PFSK-1 (cell line): ENCODE results near the gene MCCD1.

Experiments
- FOXP2 ChIP-seq: optimal IDR thresholded peaks from 2 replicates; pipeline ENCODE3; 2011; ENCODE audit warnings: borderline replicate concordance, control low read depth, inconsistent platforms; ENCODE audit not compliant: insufficient read depth; ENCODE audit errors: extremely low read length, extremely low read depth
- POLR2AphosphoS5 ChIP-seq: IDR thresholded peaks from 2 replicates; pipeline ENCODE4 v1.6.1; 2012; ENCODE audit warnings: low read depth, mild to moderate bottlenecking, control low read depth, low read length, moderate library complexity
- REST ChIP-seq, 2 experiments: IDR thresholded peaks; 2 replicates each; pipeline versions ENCODE4 v1.6.1 to v1.8.0; 2011 to 2012; ENCODE audit warnings: low read depth in 2 of 2, low read length in 2 of 2, control low read depth in 1 of 2, inconsistent platforms in 1 of 2, mild to moderate bottlenecking in 1 of 2, moderate library complexity in 1 of 2; ENCODE audit not compliant: insufficient read depth in 1 of 2
- SIN3A ChIP-seq: IDR thresholded peaks from 2 replicates; pipeline ENCODE4 v1.6.1; 2012; ENCODE audit warnings: mild to moderate bottlenecking, low read length, moderate library complexity, borderline replicate concordance; ENCODE audit not compliant: insufficient read depth
- TAF1 ChIP-seq: IDR thresholded peaks from 2 replicates; pipeline ENCODE4 v1.6.1; 2012; ENCODE audit warnings: low read length, control low read depth, borderline replicate concordance; ENCODE audit not compliant: insufficient read depth

MCCD1 gene

DNA sequence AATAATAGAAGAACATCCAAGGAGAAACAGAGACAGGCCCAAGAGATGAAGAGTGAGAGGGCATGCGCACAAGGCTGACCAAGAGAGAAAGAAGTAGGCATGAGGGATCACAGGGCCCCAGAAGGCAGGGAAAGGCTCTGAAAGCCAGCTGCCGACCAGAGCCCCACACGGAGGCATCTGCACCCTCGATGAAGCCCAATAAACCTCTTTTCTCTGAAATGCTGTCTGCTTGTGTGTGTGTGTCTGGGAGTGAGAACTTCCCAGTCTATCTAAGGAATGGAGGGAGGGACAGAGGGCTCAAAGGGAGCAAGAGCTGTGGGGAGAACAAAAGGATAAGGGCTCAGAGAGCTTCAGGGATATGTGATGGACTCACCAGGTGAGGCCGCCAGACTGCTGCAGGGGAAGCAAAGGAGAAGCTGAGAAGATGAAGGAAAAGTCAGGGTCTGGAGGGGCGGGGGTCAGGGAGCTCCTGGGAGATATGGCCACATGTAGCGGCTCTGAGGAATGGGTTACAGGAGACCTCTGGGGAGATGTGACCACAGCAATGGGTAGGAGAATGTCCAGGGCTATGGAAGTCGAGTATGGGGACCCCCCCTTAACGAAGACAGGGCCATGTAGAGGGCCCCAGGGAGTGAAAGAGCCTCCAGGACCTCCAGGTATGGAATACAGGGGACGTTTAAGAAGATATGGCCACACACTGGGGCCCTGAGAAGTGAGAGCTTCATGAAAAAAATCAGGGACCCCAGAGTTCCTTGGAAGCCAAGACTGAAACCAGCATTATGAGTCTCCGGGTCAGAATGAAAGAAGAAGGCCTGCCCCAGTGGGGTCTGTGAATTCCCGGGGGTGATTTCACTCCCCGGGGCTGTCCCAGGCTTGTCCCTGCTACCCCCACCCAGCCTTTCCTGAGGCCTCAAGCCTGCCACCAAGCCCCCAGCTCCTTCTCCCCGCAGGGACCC is 45.6 kb downstream of the MCCD1 start:
- TF ChIP-seq FOXP2 = no peak
- no peak for TF ChIP-seq SIN3A
- TF ChIP-seq TAF1 = no peak
- TF ChIP-seq REST (IDR thresholded peaks at IDR 0.05; ENCODE audit: insufficient read depth in 1 of 2, low read depth in 2 of 2, low read length in 2 of 2) = no peak
- no peak for TF ChIP-seq POLR2AphosphoS5

GRCh38 chr6:31575335-31575901 is 46.7 kb downstream of the MCCD1 start, which contains the start of gene TNF:
Gene TNF, plus strand, starts transcription at chr6:31575565. Its CDS starts 177 bp downstream, at chr6:31575742.
- no peak for TF ChIP-seq FOXP2
- TF ChIP-seq REST (IDR thresholded peaks at IDR 0.05; ENCODE audit: insufficient read depth in 1 of 2, low read depth in 2 of 2, low read length in 2 of 2) = no peak
- TF ChIP-seq TAF1 = no peak
- no peak for TF ChIP-seq SIN3A
- TF ChIP-seq POLR2AphosphoS5 = no peak

DNA sequence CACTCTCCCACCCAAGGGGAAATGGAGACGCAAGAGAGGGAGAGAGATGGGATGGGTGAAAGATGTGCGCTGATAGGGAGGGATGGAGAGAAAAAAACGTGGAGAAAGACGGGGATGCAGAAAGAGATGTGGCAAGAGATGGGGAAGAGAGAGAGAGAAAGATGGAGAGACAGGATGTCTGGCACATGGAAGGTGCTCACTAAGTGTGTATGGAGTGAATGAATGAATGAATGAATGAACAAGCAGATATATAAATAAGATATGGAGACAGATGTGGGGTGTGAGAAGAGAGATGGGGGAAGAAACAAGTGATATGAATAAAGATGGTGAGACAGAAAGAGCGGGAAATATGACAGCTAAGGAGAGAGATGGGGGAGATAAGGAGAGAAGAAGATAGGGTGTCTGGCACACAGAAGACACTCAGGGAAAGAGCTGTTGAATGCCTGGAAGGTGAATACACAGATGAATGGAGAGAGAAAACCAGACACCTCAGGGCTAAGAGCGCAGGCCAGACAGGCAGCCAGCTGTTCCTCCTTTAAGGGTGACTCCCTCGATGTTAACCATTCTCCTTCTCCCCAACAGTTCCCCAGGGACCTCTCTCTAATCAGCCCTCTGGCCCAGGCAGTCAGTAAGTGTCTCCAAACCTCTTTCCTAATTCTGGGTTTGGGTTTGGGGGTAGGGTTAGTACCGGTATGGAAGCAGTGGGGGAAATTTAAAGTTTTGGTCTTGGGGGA is 47.4 kb downstream of the MCCD1 start:
- no peak for TF ChIP-seq TAF1
- no peak for TF ChIP-seq FOXP2
- TF ChIP-seq POLR2AphosphoS5 = no peak
- TF ChIP-seq SIN3A = no peak
- TF ChIP-seq REST (IDR thresholded peaks at IDR 0.05; ENCODE audit: insufficient read depth in 1 of 2, low read depth in 2 of 2, low read length in 2 of 2) = no peak

GRCh38 chr6:31576897-31577578 is 48.3 kb downstream of the MCCD1 start:
- TF ChIP-seq REST (IDR thresholded peaks at IDR 0.05; ENCODE audit: insufficient read depth in 1 of 2, low read depth in 2 of 2, low read length in 2 of 2) (no peak), TAF1 (no peak), FOXP2 (no peak), SIN3A (no peak)
